Measurements from ENCODE around the gene EPB41.
"Not testable (repeated sequence)": the region's sequence is repeated elsewhere in the genome, so short reads cannot be mapped to it uniquely, and the experiment has no call there.

Gene EPB41

DNA sequence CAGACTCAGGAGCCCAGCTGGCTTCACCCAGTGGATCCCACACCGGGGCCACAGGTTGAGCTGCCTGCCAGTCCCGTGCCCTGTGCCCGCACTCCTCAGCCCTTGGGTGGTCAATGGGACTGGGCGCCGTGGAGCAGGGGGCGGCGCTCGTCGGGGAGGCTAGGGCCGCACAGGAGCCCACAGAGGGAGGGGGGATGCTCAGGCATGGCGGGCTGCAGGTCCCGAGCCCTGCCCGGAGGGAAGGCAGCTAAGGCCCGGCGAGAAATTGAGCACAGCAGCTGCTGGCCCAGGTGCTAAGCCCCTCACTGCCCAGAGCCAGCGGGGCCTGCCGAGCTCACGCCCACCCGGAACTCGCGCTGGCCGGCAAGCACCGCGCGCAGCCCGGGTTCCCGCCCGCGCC lies 216.7 kb downstream of the EPB41 start:
- not testable (repeated sequence) for DNase-seq (ENCODE audit: low read depth, low spot score)

DNA sequence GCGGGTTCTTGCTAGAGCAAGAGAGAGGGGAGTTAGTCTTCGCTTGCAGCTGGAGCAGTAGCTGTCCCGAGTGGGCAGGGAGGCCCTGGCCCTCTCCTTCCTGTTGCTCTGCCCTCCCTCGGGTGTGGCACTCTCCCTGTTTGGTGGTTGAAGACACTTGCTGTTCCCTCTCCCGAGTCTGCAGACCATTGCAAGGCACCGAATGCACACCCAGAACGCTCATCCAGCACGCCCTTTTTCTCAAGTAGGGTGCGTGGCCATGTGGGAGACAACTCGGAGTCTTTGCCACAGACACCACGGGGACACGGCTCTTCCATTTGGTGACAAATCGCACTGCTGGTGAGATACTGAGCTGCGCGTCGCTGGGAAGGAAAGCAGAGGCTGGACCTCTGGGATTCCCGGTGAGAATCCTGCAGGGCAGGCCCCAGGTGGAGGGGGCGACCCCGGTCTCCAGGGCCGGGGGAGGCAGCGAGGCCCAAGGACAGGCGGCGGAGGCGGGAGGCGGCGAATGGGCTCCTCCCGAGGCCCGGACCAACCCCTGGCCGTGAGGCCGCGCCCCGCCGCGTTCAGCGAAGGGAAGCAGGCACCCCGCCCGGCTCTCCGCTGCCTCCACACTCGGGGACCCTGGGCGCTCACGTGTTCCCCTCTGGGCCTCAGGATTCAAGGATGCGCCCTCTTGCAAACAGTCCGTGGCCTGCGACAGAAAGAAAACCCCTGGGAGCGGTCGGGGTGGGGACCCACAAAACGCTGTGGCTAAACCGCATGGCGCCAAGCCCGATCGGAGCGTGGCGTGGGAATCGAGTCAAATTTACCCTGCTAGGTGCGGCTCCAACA lies 219.7 kb downstream of the EPB41 start:
- no peak for DNase-seq (ENCODE audit: low read depth, low spot score)

DNA sequence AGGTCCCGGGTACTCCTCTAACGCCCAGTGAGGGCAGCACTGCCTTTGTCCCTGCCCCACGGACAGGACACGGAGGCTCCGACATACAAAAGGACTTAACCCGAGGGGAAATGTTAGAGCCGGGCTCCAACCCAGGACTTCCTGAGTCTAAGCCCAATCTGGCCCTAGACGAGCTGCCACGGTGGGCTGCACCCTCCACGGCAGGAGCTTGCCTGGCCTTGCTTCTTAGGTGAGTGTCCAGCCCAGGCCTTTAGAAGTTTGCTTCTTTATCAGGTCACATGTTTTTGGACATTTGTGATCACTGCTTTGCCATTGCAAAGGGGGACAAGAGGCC lies 220.3 kb downstream of the EPB41 start:
- no peak for DNase-seq (ENCODE audit: low read depth, low spot score)

GRCh38 chr1:29136391-29136915 lies 222.1 kb downstream of the EPB41 start:
- peak; percentile 52 for DNase-seq (ENCODE audit: low read depth, low spot score)

DNA sequence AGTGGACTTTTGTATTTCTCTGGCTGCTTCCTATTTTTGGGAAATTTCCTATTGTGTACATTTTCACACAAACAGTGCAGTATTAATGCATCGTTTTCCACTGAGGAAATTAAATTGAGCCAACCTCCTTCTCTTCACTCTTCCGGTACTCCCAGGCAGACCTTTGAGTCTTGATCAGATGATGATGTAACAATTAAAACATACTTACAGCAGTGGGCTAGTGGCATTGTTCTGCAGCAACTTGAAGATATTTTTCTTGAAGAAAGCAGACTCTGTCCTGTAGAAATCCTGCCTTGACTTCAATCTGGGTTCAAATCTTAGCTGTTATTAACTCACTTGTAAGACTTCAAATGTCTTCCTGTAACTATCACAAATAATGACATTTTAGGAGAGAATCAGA lies 228.3 kb downstream of the EPB41 start:
- no peak for DNase-seq (ENCODE audit: low read depth, low spot score)

GRCh38 chr1:29144178-29144577 lies 229.8 kb downstream of the EPB41 start:
- DNase-seq (ENCODE audit: low read depth, low spot score) = no peak

GRCh38 chr1:29145739-29146437 lies 231.5 kb downstream of the EPB41 start:
- peak; percentile 71 for DNase-seq (ENCODE audit: low read depth, low spot score)

- DNase-seq (ENCODE audit: low read depth, low spot score) = no peak
Observed at GRCh38 chr1:29148656-29149491, 234.5 kb downstream of the EPB41 start.

GRCh38 chr1:29150346-29150745 lies 236.0 kb downstream of the EPB41 start:
- DNase-seq (ENCODE audit: low read depth, low spot score) = not testable (repeated sequence)

DNA sequence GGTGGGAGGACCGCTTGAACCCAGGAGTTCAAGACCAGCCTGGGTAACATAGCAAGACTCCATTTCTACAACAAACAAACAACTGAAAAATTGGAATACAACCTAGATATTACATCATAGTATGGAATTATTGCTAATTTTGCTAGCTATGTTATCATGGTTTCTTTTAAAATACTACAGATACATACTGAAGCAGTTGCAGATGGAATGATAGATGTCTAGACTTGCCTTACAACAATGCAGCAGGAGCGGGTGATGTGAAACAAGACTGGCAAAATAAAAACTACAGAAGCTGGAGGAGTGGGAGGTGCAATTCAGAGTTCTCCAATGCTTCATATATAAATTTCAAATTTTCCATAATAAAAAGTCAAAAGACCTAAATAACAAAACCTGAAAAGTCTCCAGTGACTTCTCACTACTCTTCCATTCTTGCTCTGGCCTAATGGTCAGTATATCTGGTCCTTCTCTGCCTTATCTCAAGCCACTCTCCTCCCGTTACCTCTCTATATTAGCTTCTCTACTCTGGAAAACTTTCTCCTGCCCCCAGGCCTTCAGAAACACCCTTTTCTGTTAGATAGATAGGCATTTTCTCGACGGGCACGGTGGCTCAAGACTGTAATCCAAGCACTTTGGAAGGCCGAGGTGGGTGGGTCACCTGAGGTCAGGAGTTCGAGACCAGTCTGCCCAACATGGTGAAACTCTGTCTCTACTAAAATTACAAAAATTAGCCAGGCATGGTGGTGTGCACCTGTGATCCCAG lies 237.9 kb downstream of the EPB41 start:
- DNase-seq (ENCODE audit: low read depth, low spot score) = no peak

DNA sequence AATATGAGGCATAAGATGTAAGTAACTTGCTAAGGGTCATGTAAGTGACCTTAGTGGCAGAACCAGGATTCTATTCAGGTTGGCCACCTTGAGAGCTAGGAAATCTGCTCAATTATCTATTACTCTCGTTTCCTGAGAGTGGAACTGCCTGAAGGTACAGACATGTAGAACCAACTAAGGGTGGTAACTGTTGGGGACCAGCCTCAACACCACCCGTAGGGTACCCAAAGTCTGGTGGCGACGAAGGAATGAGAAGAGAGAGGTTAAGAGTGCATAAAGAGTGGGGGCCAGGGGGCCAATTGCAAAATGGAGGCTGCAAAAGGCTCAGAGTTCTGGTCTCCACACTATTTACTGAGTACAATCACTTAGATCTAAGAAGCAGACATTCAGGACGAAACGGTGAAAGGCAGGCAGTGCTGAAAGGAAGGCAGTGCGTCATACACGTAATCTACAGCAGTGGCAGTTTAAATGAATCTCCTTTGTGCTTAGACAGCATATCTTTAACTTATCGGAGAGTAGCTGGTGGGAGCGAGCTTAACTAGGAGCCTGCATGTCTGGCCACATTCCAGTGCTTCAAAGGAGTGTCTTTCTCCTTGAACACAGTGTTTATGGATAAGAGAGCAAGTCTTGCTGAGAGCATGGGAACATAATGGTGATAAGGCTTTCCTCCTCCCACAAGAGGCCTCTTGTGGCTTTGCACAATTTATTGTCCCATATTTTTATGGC lies 242.3 kb downstream of the EPB41 start:
- peak; percentile 67 for DNase-seq (ENCODE audit: low read depth, low spot score)

GRCh38 chr1:29157269-29157601 lies 242.9 kb downstream of the EPB41 start:
- no peak for DNase-seq (ENCODE audit: low read depth, low spot score)

- no peak for DNase-seq (ENCODE audit: low read depth, low spot score)
Observed at GRCh38 chr1:29159773-29160172, 245.4 kb downstream of the EPB41 start.

GRCh38 chr1:29162025-29162424 lies 247.7 kb downstream of the EPB41 start:
- DNase-seq (ENCODE audit: low read depth, low spot score) = no peak

- no peak for DNase-seq (ENCODE audit: low read depth, low spot score)
Observed at GRCh38 chr1:29162476-29163138, 248.2 kb downstream of the EPB41 start.

DNA sequence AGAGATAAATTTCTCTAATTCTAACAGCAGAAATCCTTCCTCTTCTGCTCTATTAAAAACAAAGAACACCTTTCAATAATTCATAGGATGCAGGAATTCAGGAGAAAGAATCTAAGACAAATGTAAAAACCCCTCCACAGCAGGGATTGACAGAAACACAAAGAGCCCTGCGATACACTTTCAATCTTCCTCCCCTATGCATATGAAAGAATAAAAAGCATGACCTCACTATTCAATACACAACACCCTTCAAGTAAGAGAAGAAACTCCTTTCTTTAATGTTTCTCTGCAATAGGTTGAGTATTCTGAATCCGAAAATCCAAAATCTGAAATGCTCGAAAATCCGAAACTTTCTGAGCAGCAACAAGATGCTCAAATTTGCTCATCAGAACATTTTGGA lies 250.2 kb downstream of the EPB41 start:
- no peak for DNase-seq (ENCODE audit: low read depth, low spot score)

DNA sequence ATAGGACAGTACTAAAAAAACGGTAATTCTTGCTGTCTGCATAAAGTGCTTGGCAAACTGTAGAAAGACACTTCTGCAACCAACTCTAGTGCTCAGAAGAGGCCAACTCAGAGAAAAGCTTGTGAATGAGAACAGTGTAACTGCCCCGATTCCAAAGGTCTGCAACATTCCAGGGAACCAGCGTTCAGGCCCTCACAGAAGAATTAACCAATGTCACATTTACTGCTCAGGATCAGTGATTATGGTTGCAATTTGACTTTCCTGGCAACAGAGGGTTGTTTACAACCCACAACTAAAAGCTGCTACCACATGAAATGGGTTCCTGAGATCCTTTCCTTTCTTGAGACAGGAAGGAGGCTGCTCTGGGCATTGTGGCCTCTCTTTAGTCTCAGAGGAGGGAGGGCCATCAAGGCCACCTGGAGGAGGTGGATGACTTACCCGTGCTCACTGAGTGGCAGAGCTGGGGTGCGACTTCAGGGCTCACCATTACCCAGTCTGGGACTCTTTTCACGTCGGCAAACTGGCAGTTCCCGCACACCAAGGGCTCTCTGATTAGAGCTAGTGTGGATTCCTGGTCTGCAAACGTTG lies 252.0 kb downstream of the EPB41 start:
- DNase-seq (ENCODE audit: low read depth, low spot score) = peak; percentile 53

- no peak for DNase-seq (ENCODE audit: low read depth, low spot score)
Observed at GRCh38 chr1:29167904-29168303, 253.5 kb downstream of the EPB41 start.

Data from astrocyte of the hippocampus (primary cell).